Ishikawa (cell line): ENCODE data around the gene COX4I2.

Source experiments
- CEBPB ChIP-seq: IDR thresholded peaks from 2 replicates; pipeline ENCODE4 v1.6.1; 2012
- CREB1 ChIP-seq: IDR thresholded peaks from 2 replicates; pipeline ENCODE4 v1.6.1; 2012; ENCODE audit warnings: low read depth
- EGR1 ChIP-seq: IDR thresholded peaks from 2 replicates; pipeline ENCODE4 v1.6.1; 2012
- EP300 ChIP-seq: IDR thresholded peaks from 2 replicates; pipeline ENCODE4 v1.6.1; 2012; ENCODE audit warnings: borderline replicate concordance
- FOXM1 ChIP-seq: IDR thresholded peaks from 2 replicates; pipeline ENCODE4 v1.6.1; 2012; ENCODE audit warnings: low read depth, borderline replicate concordance
- MAX ChIP-seq: IDR thresholded peaks from 2 replicates; pipeline ENCODE4 v1.6.1; 2012
- NFIC ChIP-seq: IDR thresholded peaks from 2 replicates; pipeline ENCODE4 v1.6.1; 2012
- RAD21 ChIP-seq: IDR thresholded peaks from 2 replicates; pipeline ENCODE4 v1.6.1; 2012; ENCODE audit warnings: low read depth
- REST ChIP-seq: IDR thresholded peaks from 2 replicates; pipeline ENCODE4 v1.6.1; 2012; ENCODE audit warnings: low read depth, mild to moderate bottlenecking
- TAF1 ChIP-seq: IDR thresholded peaks from 2 replicates; pipeline ENCODE4 v1.6.1; 2012; ENCODE audit warnings: low read depth, mild to moderate bottlenecking
- TCF12 ChIP-seq: IDR thresholded peaks from 2 replicates; pipeline ENCODE4 v1.6.1; 2012; ENCODE audit warnings: low read depth
- TEAD4 ChIP-seq: IDR thresholded peaks from 2 replicates; pipeline ENCODE4 v1.6.1; 2012
- USF1 ChIP-seq: IDR thresholded peaks from 2 replicates; pipeline ENCODE4 v1.6.1; 2012
- YY1 ChIP-seq: IDR thresholded peaks from 2 replicates; pipeline ENCODE4 v1.6.1; 2012; ENCODE audit warnings: low read depth
- ZBTB7A ChIP-seq: IDR thresholded peaks from 2 replicates; pipeline ENCODE4 v1.6.1; 2012; ENCODE audit warnings: low read depth

COX4I2 gene

GRCh38 chr20:31642837-31643236 is 5.1 kb downstream of the COX4I2 start:
- no peak for TF ChIP-seq REST
- no peak for TF ChIP-seq EP300
- no peak for TF ChIP-seq TCF12
- TF ChIP-seq FOXM1, result no peak
- TF ChIP-seq ZBTB7A, result no peak
- no peak for TF ChIP-seq MAX
- TF ChIP-seq NFIC, result no peak
- no peak for TF ChIP-seq CEBPB
- TF ChIP-seq YY1, result no peak
- TF ChIP-seq TEAD4, result no peak
- no peak for TF ChIP-seq TAF1
- TF ChIP-seq RAD21, result no peak
- TF ChIP-seq CREB1, result no peak
- no peak for TF ChIP-seq USF1
- TF ChIP-seq EGR1, result no peak

- TF ChIP-seq TEAD4, result no peak
- TF ChIP-seq CREB1, result no peak
- TF ChIP-seq NFIC, result no peak
- TF ChIP-seq EGR1, result no peak
- TF ChIP-seq YY1, result no peak
- TF ChIP-seq MAX, result no peak
- no peak for TF ChIP-seq EP300
These were observed 5.8 kb downstream of the COX4I2 start for GRCh38 chr20:31643522-31643921.

GRCh38 chr20:31644701-31645100 is 7.0 kb downstream of the COX4I2 start:
- TF ChIP-seq ZBTB7A (no peak), EP300 (no peak)

- no peak for TF ChIP-seq YY1
- no peak for TF ChIP-seq USF1
- TF ChIP-seq MAX, result no peak
These were observed 15.2 kb downstream of the COX4I2 start for GRCh38 chr20:31652917-31653396.

GRCh38 chr20:31653561-31653960 is 15.8 kb downstream of the COX4I2 start:
- TF ChIP-seq EGR1 (no peak), EP300 (no peak)

- TF ChIP-seq TAF1 (no peak), CREB1 (no peak), FOXM1 (no peak), RAD21 (no peak), USF1 (no peak), ZBTB7A (no peak), TEAD4 (no peak), EP300 (no peak), YY1 (no peak), NFIC (no peak), EGR1 (no peak), CEBPB (no peak), REST (no peak), TCF12 (no peak)
These were observed 16.8 kb downstream of the COX4I2 start for GRCh38 chr20:31654534-31654933.
